Measurements from ENCODE around the gene CD72.

CD72 gene

GRCh38 chr9:35606726-35607125, 11.5 kb downstream of the CD72 start:
- H3K4me1 ChIP-seq (ENCODE audit: control insufficient read depth in 1 of 2, insufficient read depth in 1 of 2, low read depth in 1 of 2, low read length in 1 of 2): peaks cover 21 to 28% of the 10 kb centered on the region in 2 experiments
- no peak overlapping the region for H3K27ac ChIP-seq
- no peaks in the 10 kb centered on the region for H3K27me3 ChIP-seq
- no peak for TF ChIP-seq CTCF (IDR thresholded peaks at IDR 0.05)
- H3K4me3 ChIP-seq (ENCODE audit: low read depth in 1 of 2, low read length in 1 of 2): no peak overlapping the region
- H3K36me3 ChIP-seq: peaks cover 21% of the 10 kb centered on the region
- no peaks in the 10 kb centered on the region for H3K9me3 ChIP-seq

- no peaks in the 10 kb centered on the region for H3K9me3 ChIP-seq
- TF ChIP-seq CTCF (IDR thresholded peaks at IDR 0.05): no peak
- H3K4me3 ChIP-seq (ENCODE audit: low read depth in 1 of 2, low read length in 1 of 2): peak overlapping the region; percentile 76 to 87
- peaks cover 21 to 28% of the 10 kb centered on the region in 2 experiments for H3K4me1 ChIP-seq (ENCODE audit: control insufficient read depth in 1 of 2, insufficient read depth in 1 of 2, low read depth in 1 of 2, low read length in 1 of 2)
- no peaks in the 10 kb centered on the region for H3K27me3 ChIP-seq
- no peak overlapping the region for H3K27ac ChIP-seq
- peaks cover 21% of the 10 kb centered on the region for H3K36me3 ChIP-seq
Observed at GRCh38 chr9:35606138-35606504, 12.1 kb downstream of the CD72 start.

GRCh38 chr9:35605351-35606137, 12.7 kb downstream of the CD72 start:
- Histone ChIP-seq H3K4me1 (ENCODE audit: control insufficient read depth in 1 of 2, insufficient read depth in 1 of 2, low read depth in 1 of 2, low read length in 1 of 2) (peaks cover 21 to 28% of the 10 kb centered on the region in 2 experiments), H3K36me3 (peaks cover 21% of the 10 kb centered on the region), H3K4me3 (ENCODE audit: low read depth in 1 of 2, low read length in 1 of 2) (peak overlapping the region; percentile 76 to 87), H3K27ac (peak overlapping the region; percentile 84), H3K27me3 (no peaks in the 10 kb centered on the region), H3K9me3 (no peaks in the 10 kb centered on the region)
- TF ChIP-seq CTCF (IDR thresholded peaks at IDR 0.05): no peak

GRCh38 chr9:35604578-35605350, 13.4 kb downstream of the CD72 start, which contains the start of gene TESK1:
TSS of gene TESK1 (plus strand) at chr9:35605262. CDS start at chr9:35605620, 358 bp downstream.
- Histone ChIP-seq H3K36me3 (peaks cover 18% of the 10 kb centered on the region), H3K27ac (peak within 1 kb of the TSS; percentile 84), H3K4me3 (ENCODE audit: low read depth in 1 of 2, low read length in 1 of 2) (peak within 1 kb of the TSS; percentile 76 to 87), H3K27me3 (no peaks in the 10 kb centered on the region), H3K4me1 (ENCODE audit: control insufficient read depth in 1 of 2, insufficient read depth in 1 of 2, low read depth in 1 of 2, low read length in 1 of 2) (peaks cover 21 to 28% of the 10 kb centered on the region in 2 experiments), H3K9me3 (no peaks in the 10 kb centered on the region)
- TF ChIP-seq CTCF (IDR thresholded peaks at IDR 0.05): no peak

- Histone ChIP-seq H3K27me3 (no peaks in the 10 kb centered on the region), H3K9me3 (no peaks in the 10 kb centered on the region), H3K4me1 (ENCODE audit: control insufficient read depth in 1 of 2, insufficient read depth in 1 of 2, low read depth in 1 of 2, low read length in 1 of 2) (peaks cover 21 to 28% of the 10 kb centered on the region in 2 experiments), H3K27ac (peak overlapping the region; percentile 84), H3K36me3 (peaks cover 11% of the 10 kb centered on the region), H3K4me3 (ENCODE audit: low read depth in 1 of 2, low read length in 1 of 2) (peak overlapping the region; percentile 76 to 87)
- TF ChIP-seq CTCF (IDR thresholded peaks at IDR 0.05): peak; percentile 98
Observed at GRCh38 chr9:35603986-35604577, 14.1 kb downstream of the CD72 start.

Measured in neutrophil (primary cell).